GM19324 (cell line): Measurements from ENCODE around the gene TYW1B.
"Not testable (repeated sequence)": the region's sequence is repeated elsewhere in the genome, so short reads cannot be mapped to it uniquely, and the experiment has no call there.

Source experiments
- ATAC-seq: cut with Tn5 transposase; IDR thresholded peaks from one replicate; pipeline ENCODE4 v1.9.1; 2021; ENCODE audit warnings: mild to moderate bottlenecking, moderate library complexity; ENCODE audit not compliant: unreplicated experiment, low FRiP score

The TYW1B gene

DNA sequence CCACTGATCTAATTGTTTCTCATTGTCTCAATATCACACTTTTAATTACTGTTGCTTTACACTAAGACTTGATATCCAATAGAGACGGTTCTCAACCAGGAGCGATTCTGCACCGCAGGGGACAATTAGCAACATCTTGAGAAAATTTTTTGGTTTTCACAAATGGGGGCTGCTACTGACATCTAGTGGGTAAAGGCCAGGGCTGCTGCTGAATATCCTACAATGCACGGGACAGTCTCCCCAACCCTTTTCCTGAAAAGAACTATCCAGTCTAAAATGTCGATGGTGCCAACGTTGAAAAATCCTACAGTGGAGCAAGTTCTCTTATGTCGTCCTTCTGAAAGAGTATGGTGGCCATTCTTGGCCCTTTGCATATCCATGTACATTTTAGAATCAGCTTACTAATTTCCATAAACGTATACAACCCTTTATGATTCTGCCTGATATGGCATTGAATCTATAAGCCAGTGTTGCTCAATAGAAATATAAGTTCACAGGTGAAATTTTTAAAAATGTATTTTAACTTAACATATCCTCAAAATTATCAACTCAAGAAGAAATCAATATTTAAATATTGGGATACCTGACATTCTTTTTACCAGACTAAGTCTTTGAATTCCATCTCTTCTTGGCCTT, 192.6 kb downstream of the TYW1B start:
- not testable (repeated sequence) for ATAC-seq

- peak; percentile 58 for ATAC-seq
These were observed 195.2 kb downstream of the TYW1B start for GRCh38 chr7:72632765-72633292.

- not testable (repeated sequence) for ATAC-seq
These were observed 199.6 kb downstream of the TYW1B start for GRCh38 chr7:72628375-72628774.

GRCh38 chr7:72626428-72627011, 201.5 kb downstream of the TYW1B start:
- not testable (repeated sequence) for ATAC-seq

DNA sequence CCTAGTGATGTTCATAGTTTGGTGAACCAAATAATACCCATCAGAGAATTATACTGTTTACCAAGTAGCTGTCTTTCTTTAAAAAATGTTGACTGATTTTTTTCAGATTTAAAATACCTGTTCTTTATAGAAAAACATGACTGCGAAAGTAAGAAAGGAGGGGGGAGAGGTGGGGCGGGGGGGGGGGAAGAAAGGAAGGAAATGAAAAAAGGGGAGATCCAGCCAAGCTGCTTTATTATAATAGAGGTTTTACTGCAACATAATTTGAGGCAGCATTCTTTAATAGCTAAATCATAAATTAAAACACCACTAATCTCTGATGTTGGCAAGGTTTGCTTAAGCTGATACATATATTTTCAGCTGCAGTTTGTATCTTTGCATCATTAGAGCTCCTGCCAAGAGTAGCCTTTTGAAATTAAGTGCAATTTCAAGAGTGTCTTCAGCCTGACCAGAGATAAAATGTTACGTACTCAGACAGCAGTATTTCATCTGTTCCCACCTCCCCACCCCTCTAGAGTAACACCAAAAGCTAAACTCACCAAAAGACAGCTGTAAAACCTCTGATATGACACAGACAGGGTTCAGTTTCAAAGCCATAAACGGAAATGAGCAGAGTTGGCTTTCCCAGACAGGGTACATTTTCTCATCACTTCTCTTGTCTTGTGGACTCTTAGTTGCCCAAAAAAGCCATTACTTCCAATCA, 202.1 kb downstream of the TYW1B start:
- peak; percentile 71 for ATAC-seq

DNA sequence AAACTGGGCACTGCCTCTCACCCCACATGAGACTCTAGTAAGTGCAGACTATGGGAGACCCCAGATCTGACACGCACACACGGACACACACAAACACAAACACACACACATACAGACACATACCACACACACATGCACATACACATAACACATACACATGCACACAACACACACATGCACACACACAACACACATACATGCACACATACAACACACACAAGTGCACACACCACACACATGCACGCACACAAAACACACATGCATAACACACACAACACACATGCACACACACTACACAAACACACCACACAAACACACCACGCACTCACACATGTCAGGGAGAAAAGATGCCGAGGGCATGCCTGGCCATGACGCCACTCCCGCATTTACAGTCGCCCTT, 205.5 kb downstream of the TYW1B start:
- no peak for ATAC-seq

DNA sequence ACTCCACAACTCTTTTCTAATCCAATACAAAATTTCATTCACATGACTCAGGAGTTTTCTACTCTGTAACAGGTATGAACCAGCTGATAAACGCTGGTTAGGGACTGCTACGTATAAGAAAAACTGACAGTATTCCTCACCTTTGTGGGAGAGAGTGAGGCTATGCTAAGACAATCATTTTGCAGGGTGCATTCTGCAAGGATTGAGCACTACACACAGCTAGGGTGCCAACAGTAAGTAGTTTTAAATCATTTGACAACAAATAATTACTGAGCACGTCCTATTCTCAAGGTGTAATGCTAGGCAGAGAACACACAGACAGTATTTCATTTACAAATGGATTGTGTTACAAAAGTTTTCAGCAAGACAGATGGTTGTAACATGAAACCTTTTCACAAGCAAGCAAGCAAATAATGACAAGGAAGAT, 206.2 kb downstream of the TYW1B start:
- not testable (repeated sequence) for ATAC-seq

GRCh38 chr7:72620923-72621322, 207.1 kb downstream of the TYW1B start:
- not testable (repeated sequence) for ATAC-seq

GRCh38 chr7:72618435-72619180, 209.4 kb downstream of the TYW1B start:
- ATAC-seq = not testable (repeated sequence)

DNA sequence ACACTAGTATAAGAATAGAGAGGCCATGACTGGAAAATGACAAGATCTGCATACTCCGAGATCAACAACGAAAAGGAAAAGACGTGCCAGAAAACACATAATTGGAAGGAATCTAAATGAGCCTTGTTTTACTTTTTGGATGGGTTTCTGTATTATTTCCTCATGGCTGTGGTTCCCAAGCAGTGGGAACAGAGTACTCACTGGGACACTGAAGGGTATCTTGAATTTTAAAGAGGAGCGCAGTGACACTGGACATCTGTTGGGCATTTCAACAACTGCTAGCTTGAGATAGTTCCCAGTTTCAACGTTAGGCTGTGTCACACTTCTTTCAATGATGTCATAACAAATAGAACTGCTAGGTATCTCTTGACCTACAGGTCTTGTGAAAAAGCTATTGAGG, 218.2 kb downstream of the TYW1B start:
- not testable (repeated sequence) for ATAC-seq

GRCh38 chr7:72607988-72608387, 220.0 kb downstream of the TYW1B start:
- not testable (repeated sequence) for ATAC-seq

GRCh38 chr7:72605863-72606431, 222.1 kb downstream of the TYW1B start:
- not testable (repeated sequence) for ATAC-seq

DNA sequence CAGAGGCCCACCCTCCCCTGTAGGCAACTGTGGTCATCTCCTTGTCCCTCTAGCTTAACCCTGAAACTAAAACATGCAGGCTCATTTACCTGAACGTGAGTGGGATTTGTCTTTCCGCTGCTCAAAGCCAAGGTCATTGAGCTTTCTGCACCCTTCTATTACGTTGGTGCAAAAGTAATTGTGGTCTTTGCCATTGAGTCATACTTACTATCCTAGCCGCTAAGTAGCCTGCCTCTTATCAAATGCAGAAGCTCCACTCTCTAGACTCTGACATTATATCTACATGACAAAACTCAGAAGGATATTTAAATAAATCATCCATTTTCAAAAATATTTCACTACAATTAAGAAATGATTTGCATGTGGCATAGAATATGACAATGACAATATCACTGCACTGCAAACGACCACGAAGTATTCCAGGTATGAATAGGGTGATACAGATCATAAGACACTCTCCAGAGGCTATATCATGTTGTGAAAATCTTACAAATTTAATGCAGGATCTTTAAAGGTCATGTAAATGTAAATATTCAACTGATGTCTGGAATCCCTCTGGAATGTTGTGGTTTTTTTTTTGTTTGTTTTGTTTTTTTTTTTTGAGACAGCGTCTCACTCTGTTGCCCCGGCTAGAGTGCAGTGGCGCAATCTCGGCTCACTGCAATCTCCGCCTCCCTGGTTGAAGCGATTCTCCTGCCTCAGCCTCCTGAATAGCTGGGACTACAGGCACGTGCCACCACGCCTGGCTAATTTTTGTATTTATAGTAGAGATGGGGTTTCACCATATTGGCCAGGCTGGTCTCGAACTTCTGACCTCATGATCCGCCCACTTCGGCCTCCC, 223.0 kb downstream of the TYW1B start:
- not testable (repeated sequence) for ATAC-seq

DNA sequence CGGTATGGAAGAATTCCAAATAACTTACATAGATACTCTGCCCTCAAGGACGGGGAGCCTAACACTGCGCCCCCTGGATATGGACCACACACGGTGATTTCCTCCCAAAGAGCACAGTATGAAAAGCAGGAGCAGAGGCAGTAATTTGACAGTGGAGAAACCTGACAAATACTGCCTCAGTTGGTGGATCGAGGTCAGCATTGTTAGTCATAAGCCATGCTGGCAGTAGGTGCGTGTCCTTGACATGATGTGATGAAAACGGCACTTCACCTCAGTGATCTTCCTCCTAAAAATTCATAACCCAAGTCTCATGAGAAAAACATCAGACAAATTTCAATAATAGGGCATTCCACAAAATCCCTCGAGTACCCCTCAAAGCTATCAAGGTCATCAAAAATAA, 224.5 kb downstream of the TYW1B start:
- not testable (repeated sequence) for ATAC-seq

- no peak for ATAC-seq
These were observed 224.9 kb downstream of the TYW1B start for GRCh38 chr7:72603073-72603472.

DNA sequence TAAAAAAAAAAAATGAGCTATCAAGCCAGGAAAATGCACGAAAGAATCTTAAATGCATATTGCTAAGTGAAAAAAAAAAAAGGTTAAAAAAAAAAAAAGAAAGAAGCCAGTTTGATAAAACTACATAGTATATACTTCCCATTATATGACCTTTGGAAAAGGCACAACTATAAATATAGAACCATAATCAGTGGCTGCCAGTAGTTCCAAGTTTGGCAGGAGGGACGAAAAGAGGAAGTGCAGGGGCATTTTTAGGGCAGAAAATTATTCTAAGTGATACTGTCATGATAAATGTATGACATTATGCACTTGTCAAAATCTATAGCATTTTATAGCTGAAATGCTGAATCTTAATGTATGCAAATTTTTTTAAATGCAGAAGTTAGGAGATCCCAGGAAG, 226.3 kb downstream of the TYW1B start:
- ATAC-seq = not testable (repeated sequence)

GRCh38 chr7:72590023-72590422, 238.0 kb downstream of the TYW1B start:
- ATAC-seq = not testable (repeated sequence)

DNA sequence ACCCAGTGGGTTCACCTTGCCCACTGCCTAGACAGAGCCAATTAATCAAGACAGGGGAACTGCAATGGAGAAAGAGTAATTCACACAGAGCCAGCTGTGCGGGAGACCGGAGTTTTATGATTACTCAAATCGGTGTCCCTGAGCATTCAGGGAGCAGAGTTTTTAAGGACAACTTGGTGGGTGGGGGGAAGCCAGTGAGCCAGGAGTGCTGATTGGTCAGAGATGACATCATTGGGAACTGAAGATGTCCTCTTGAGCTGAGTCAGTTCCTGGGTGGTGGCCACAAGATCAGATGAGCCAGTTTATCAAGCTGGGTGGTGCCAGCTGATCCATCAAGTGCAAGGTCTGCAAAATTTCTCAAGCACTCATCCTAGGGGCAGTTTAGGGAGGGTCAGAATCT, 240.7 kb downstream of the TYW1B start:
- not testable (repeated sequence) for ATAC-seq

GRCh38 chr7:72584576-72584975, 243.4 kb downstream of the TYW1B start:
- not testable (repeated sequence) for ATAC-seq
